ENCODE data around the gene TTC7B. TPM values are rescaled to one million over a fixed set of nuclear protein-coding genes. Genes with fewer than 3 reads are reported as not detected.

Gene TTC7B
- total RNA-seq, 1 donor from 2014 or later: 20.6 TPM

DNA sequence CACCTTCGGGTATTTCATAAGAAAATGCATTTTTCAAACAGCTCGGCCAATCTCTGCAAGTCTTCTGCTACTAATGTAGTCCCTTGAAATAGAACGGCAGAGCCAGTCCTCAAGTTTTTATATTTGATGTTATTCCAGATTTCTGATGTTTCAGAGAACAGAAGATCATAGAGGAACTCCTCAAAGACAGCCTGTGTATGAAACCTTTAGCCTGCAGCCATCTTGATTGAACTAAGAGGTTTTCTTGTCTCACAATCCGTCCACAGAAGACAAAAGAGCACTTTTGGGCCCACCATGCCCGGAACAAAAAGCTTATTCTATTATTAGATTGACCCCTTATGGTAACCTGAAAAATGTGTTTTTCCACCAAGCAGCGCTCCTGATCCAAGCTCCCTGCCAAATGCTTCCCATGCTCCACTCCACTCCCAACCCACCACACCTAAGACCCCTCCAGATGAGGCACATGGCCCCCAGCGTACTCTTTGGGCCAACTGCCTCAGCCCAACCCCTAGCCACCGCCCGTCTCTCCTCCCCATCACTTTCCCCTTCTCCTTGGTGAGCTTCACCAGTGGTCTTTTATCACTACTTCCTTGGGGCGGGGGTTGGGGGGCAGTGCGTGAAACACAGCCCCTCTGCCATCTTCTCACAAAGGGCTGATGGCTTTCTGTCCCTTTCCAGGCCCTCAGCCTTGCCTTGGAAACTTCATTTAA is 243.6 kb downstream of the TTC7B start:
- no peak overlapping the region for H3K27ac Mint-ChIP-seq
- H3K27ac ChIP-seq: no peak overlapping the region
- H3K9me3 ChIP-seq (ENCODE audit: low read depth): no peaks in the 10 kb centered on the region
- H3K4me2 ChIP-seq: no peak overlapping the region
- no peaks in the 10 kb centered on the region for H3K27me3 ChIP-seq
- peaks cover 12% of the 10 kb centered on the region for H3K27me3 Mint-ChIP-seq (ENCODE audit: insufficient read depth, low read depth)
- peaks cover 11% of the 10 kb centered on the region for H3F3A ChIP-seq (ENCODE audit: low read depth)
- no peak for TF ChIP-seq EZH2 (IDR thresholded peaks at IDR 0.05)
- no peak for TF ChIP-seq EZH2phosphoT487 (IDR thresholded peaks at IDR 0.05)
- TF ChIP-seq, protein P1, sequence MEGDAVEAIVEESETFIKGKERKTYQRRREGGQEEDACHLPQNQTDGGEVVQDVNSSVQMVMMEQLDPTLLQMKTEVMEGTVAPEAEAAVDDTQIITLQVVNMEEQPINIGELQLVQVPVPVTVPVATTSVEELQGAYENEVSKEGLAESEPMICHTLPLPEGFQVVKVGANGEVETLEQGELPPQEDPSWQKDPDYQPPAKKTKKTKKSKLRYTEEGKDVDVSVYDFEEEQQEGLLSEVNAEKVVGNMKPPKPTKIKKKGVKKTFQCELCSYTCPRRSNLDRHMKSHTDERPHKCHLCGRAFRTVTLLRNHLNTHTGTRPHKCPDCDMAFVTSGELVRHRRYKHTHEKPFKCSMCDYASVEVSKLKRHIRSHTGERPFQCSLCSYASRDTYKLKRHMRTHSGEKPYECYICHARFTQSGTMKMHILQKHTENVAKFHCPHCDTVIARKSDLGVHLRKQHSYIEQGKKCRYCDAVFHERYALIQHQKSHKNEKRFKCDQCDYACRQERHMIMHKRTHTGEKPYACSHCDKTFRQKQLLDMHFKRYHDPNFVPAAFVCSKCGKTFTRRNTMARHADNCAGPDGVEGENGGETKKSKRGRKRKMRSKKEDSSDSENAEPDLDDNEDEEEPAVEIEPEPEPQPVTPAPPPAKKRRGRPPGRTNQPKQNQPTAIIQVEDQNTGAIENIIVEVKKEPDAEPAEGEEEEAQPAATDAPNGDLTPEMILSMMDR (IDR thresholded peaks at IDR 0.05): no peak
- no peaks in the 10 kb centered on the region for H4K20me1 ChIP-seq (ENCODE audit: low read depth)
- H3K4me1 ChIP-seq: peaks cover 25% of the 10 kb centered on the region
- no peak overlapping the region for H3K4me3 Mint-ChIP-seq
- H3K79me2 ChIP-seq (ENCODE audit: low read depth): no peaks in the 10 kb centered on the region
- DNase-seq (ENCODE audit: low spot score): no peak
- no peaks in the 10 kb centered on the region for H3K36me3 ChIP-seq
- H3K36me3 Mint-ChIP-seq: peaks cover 8% of the 10 kb centered on the region
- no peak overlapping the region for H3K4me3 ChIP-seq
- H2AFZ ChIP-seq (replicated peaks): no peak overlapping the region
- no peak overlapping the region for H3K9ac ChIP-seq
- H3K4me1 Mint-ChIP-seq: peaks cover 46% of the 10 kb centered on the region
- no peaks in the 10 kb centered on the region for H3K9me3 Mint-ChIP-seq

DNA sequence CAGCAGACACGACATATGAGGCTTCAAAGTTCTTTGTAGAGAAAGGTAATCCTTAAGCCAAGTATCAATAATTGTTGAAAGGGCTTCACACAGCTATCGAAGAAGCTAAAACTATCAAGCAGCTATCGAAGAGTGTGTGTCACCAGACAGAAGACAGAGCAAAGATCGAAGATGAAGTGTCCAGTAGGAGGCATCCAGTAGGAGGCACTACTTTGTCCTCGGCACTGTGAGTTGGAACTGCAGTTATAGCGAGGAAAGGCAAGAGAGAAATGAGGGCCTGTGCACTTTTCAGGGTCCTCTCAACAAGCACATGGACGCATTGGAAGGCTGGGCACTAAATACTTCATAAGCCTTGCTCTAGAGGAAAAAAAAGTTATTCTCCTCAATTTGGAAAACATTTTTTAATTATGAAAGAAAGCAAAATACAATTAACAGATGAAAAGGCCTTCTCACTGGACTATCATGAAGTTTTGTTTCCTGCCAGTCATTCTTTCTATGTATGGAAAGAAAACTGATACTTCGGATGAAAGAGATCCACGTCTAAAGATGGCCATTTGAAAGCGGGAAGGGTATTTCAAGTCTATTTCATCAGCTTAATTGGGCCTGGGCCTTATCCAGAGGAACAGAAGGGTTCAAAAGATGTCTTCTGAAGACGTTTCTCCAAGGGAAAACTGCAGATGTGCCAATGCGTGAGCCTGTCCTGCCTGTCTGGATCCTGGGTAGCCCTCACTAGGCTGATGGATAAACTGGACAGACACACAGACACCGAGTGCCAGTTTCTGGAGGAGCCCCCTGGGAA is 244.9 kb downstream of the TTC7B start:
- Histone ChIP-seq H4K20me1 (ENCODE audit: low read depth) (no peaks in the 10 kb centered on the region), H3K9ac (no peak overlapping the region), H3K4me2 (no peak overlapping the region), H3K27me3 (no peaks in the 10 kb centered on the region), H3K4me3 (no peak overlapping the region), H2AFZ (replicated peaks) (no peak overlapping the region), H3F3A (ENCODE audit: low read depth) (peaks cover 11% of the 10 kb centered on the region), H3K27ac (no peak overlapping the region), H3K9me3 (ENCODE audit: low read depth) (no peaks in the 10 kb centered on the region), H3K36me3 (no peaks in the 10 kb centered on the region), H3K79me2 (ENCODE audit: low read depth) (no peaks in the 10 kb centered on the region), H3K4me1 (peaks cover 37% of the 10 kb centered on the region)
- no peaks in the 10 kb centered on the region for H3K9me3 Mint-ChIP-seq
- peaks cover 9% of the 10 kb centered on the region for H3K36me3 Mint-ChIP-seq
- H3K27ac Mint-ChIP-seq: no peak overlapping the region
- H3K4me1 Mint-ChIP-seq: peaks cover 53% of the 10 kb centered on the region
- DNase-seq (ENCODE audit: low spot score): no peak
- peaks cover 14% of the 10 kb centered on the region for H3K27me3 Mint-ChIP-seq (ENCODE audit: insufficient read depth, low read depth)
- no peak overlapping the region for H3K4me3 Mint-ChIP-seq
- TF ChIP-seq EZH2phosphoT487 (IDR thresholded peaks at IDR 0.05) (no peak), EZH2 (IDR thresholded peaks at IDR 0.05) (no peak)
- TF ChIP-seq, protein P1 (IDR thresholded peaks at IDR 0.05): no peak

DNA sequence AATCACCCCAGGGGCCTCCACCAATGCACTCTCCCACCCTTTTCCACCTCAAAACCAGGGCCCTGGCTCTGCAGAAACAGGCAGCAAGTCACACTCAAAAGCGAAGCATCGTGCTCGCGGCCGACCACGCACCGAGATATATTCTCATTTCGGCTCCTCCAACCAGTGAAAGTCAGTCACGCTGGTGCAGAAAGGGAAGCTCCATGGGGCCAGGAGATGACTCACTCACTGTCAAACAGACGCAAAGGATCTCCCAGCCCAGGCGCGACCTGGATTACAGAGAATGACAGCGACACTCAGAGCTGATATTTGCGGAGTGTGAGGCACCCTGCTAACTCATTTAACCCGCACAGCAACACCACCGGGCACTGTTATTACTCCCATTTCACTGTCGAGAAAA is 245.8 kb downstream of the TTC7B start:
- H3K4me3 Mint-ChIP-seq: no peak overlapping the region
- Histone ChIP-seq H2AFZ (replicated peaks) (no peak overlapping the region), H4K20me1 (ENCODE audit: low read depth) (no peaks in the 10 kb centered on the region), H3K4me3 (no peak overlapping the region), H3K36me3 (no peaks in the 10 kb centered on the region), H3K4me1 (peaks cover 37% of the 10 kb centered on the region), H3K27me3 (no peaks in the 10 kb centered on the region), H3K9me3 (ENCODE audit: low read depth) (no peaks in the 10 kb centered on the region), H3K4me2 (no peak overlapping the region), H3K9ac (no peak overlapping the region), H3K79me2 (ENCODE audit: low read depth) (no peaks in the 10 kb centered on the region), H3F3A (ENCODE audit: low read depth) (peaks cover 11% of the 10 kb centered on the region), H3K27ac (no peak overlapping the region)
- DNase-seq (ENCODE audit: low spot score): no peak
- TF ChIP-seq, protein P1 (IDR thresholded peaks at IDR 0.05): no peak
- TF ChIP-seq EZH2 (IDR thresholded peaks at IDR 0.05): no peak
- no peak for TF ChIP-seq EZH2phosphoT487 (IDR thresholded peaks at IDR 0.05)
- H3K9me3 Mint-ChIP-seq: no peaks in the 10 kb centered on the region
- H3K27ac Mint-ChIP-seq: no peak overlapping the region
- peaks cover 10% of the 10 kb centered on the region for H3K36me3 Mint-ChIP-seq
- H3K4me1 Mint-ChIP-seq: peaks cover 50% of the 10 kb centered on the region
- peaks cover 14% of the 10 kb centered on the region for H3K27me3 Mint-ChIP-seq (ENCODE audit: insufficient read depth, low read depth)

All from neural progenitor cell (in vitro differentiated cells).